ENCODE measurements around the gene DOC2A.

DOC2A gene

GRCh38 chr16:30004811-30005242 is 6.0 kb downstream of the DOC2A start:
- peaks cover 27 to 88% (median 68%) of the 10 kb centered on the region in 10 experiments for H3K4me1 ChIP-seq
- peak overlapping the region in 10 of 11 experiments; percentile 11 to 67 (median 46); a peak in 14 of 22 replicates for H3K9ac ChIP-seq
- peak overlapping the region; percentile 76 to 99 (median 90) for H3K4me2 ChIP-seq
- no peaks in the 10 kb centered on the region for H3K9me3 ChIP-seq (replicated peaks in 1 of 11)
- H3K27me3 ChIP-seq, result peaks cover 0 to 2% (median 0%) of the 10 kb centered on the region in 11 experiments; a peak in 5 of 22 replicates
- no peak for TF ChIP-seq Cebpa-rat (IDR thresholded peaks at IDR 0.05)
- H3K4me3 ChIP-seq, result peak overlapping the region in 5 of 10 experiments; percentile 6 to 46 (median 38); a peak in 6 of 20 replicates
- peaks cover 15 to 83% (median 50%) of the 10 kb centered on the region in 11 experiments; a peak in 19 of 22 replicates for H4K20me1 ChIP-seq
- peaks cover 0 to 25% (median 6%) of the 10 kb centered on the region in 11 experiments; a peak in 11 of 22 replicates for H3K36me3 ChIP-seq
- peak overlapping the region in 4 of 11 experiments; percentile 33 to 58 (median 42); a peak in 7 of 22 replicates for H3K27ac ChIP-seq

GRCh38 chr16:30004424-30004776 is 6.4 kb downstream of the DOC2A start:
- Histone ChIP-seq H3K9ac (peak overlapping the region in 10 of 11 experiments; percentile 11 to 67 (median 46); a peak in 13 of 22 replicates), H3K4me2 (peak overlapping the region; percentile 76 to 99 (median 90)), H3K36me3 (peaks cover 0 to 25% (median 6%) of the 10 kb centered on the region in 11 experiments; a peak in 11 of 22 replicates), H4K20me1 (peaks cover 16 to 84% (median 53%) of the 10 kb centered on the region in 11 experiments; a peak in 19 of 22 replicates), H3K27me3 (no peaks in the 10 kb centered on the region), H3K4me3 (peak overlapping the region in 5 of 10 experiments; percentile 6 to 46 (median 38); a peak in 7 of 20 replicates), H3K27ac (peak overlapping the region in 4 of 11 experiments; percentile 33 to 58 (median 42); a peak in 7 of 22 replicates), H3K9me3 (replicated peaks in 1 of 11) (no peaks in the 10 kb centered on the region), H3K4me1 (peaks cover 29 to 88% (median 68%) of the 10 kb centered on the region in 10 experiments)
- no peak for TF ChIP-seq Cebpa-rat (IDR thresholded peaks at IDR 0.05)

- Histone ChIP-seq H3K9ac (peak overlapping the region in 10 of 11 experiments; percentile 11 to 67 (median 46); a peak in 9 of 22 replicates), H3K4me2 (peak overlapping the region; percentile 76 to 99 (median 90)), H3K27ac (peak overlapping the region in 3 of 11 experiments; percentile 33 to 58 (median 40); a peak in 5 of 22 replicates), H4K20me1 (peaks cover 16 to 83% (median 53%) of the 10 kb centered on the region in 11 experiments; a peak in 19 of 22 replicates), H3K27me3 (no peaks in the 10 kb centered on the region), H3K4me1 (peaks cover 29 to 90% (median 72%) of the 10 kb centered on the region in 10 experiments), H3K4me3 (peak overlapping the region in 3 of 10 experiments; percentile 6 to 46 (median 38); a peak in 2 of 20 replicates), H3K9me3 (replicated peaks in 1 of 11) (no peaks in the 10 kb centered on the region), H3K36me3 (peaks cover 0 to 25% (median 6%) of the 10 kb centered on the region in 11 experiments; a peak in 11 of 22 replicates)
- no peak for TF ChIP-seq Cebpa-rat (IDR thresholded peaks at IDR 0.05)
These were observed 7.0 kb downstream of the DOC2A start for GRCh38 chr16:30003670-30004423.

- H4K20me1 ChIP-seq, result peaks cover 16 to 82% (median 53%) of the 10 kb centered on the region in 11 experiments; a peak in 19 of 22 replicates
- no peaks in the 10 kb centered on the region for H3K9me3 ChIP-seq (replicated peaks in 1 of 11)
- no peak overlapping the region for H3K27ac ChIP-seq
- no peak overlapping the region for H3K4me3 ChIP-seq
- peaks cover 32 to 92% (median 82%) of the 10 kb centered on the region in 10 experiments for H3K4me1 ChIP-seq
- peak overlapping the region in 4 of 11 experiments; percentile 4 to 50 (median 22); a peak in 1 of 22 replicates for H3K9ac ChIP-seq
- H3K4me2 ChIP-seq, result peak overlapping the region in 7 of 11 experiments; percentile 1 to 99 (median 90); a peak in 11 of 22 replicates
- TF ChIP-seq Cebpa-rat (IDR thresholded peaks at IDR 0.05), result no peak
- peaks cover 0 to 33% (median 11%) of the 10 kb centered on the region in 11 experiments; a peak in 16 of 22 replicates for H3K36me3 ChIP-seq
- no peaks in the 10 kb centered on the region for H3K27me3 ChIP-seq
These were observed 8.0 kb downstream of the DOC2A start for GRCh38 chr16:30002614-30003346.

- Histone ChIP-seq H3K4me1 (peaks cover 43 to 93% (median 89%) of the 10 kb centered on the region in 10 experiments), H3K4me3 (peak overlapping the region in 3 of 10 experiments; percentile 24 to 34 (median 27); a peak in 3 of 20 replicates), H3K27me3 (no peaks in the 10 kb centered on the region), H4K20me1 (peaks cover 14 to 67% (median 49%) of the 10 kb centered on the region in 11 experiments; a peak in 19 of 22 replicates), H3K27ac (peak overlapping the region in 1 of 11 experiments; percentile 14; a peak in 2 of 22 replicates), H3K36me3 (peaks cover 0 to 32% (median 11%) of the 10 kb centered on the region in 11 experiments; a peak in 16 of 22 replicates), H3K9ac (peak overlapping the region in 8 of 11 experiments; percentile 13 to 60 (median 34); a peak in 11 of 22 replicates), H3K4me2 (peak overlapping the region; percentile 14 to 94 (median 76); a peak in 21 of 22 replicates), H3K9me3 (replicated peaks in 1 of 11) (no peaks in the 10 kb centered on the region)
- TF ChIP-seq Cebpa-rat (IDR thresholded peaks at IDR 0.05), result no peak
These were observed 9.8 kb downstream of the DOC2A start for GRCh38 chr16:30000735-30001631.

- peaks cover 34 to 87% (median 82%) of the 10 kb centered on the region in 10 experiments for H3K4me1 ChIP-seq
- no peaks in the 10 kb centered on the region for H3K9me3 ChIP-seq (replicated peaks in 1 of 11)
- H3K27ac ChIP-seq, result 0 out of 22 replicates have a peak overlapping the region, but pooled peaks of 1 of the 11 experiments have one; percentile 10
- peak overlapping the region in 10 of 11 experiments; percentile 14 to 94 (median 80); a peak in 19 of 22 replicates for H3K4me2 ChIP-seq
- no peaks in the 10 kb centered on the region for H3K27me3 ChIP-seq
- peaks cover 0 to 28% (median 11%) of the 10 kb centered on the region in 11 experiments; a peak in 12 of 22 replicates for H3K36me3 ChIP-seq
- peaks cover 8 to 62% (median 44%) of the 10 kb centered on the region in 11 experiments; a peak in 19 of 22 replicates for H4K20me1 ChIP-seq
- peak overlapping the region in 6 of 11 experiments; percentile 9 to 60 (median 32); a peak in 5 of 22 replicates for H3K9ac ChIP-seq
- no peak for TF ChIP-seq Cebpa-rat (IDR thresholded peaks at IDR 0.05)
- no peak overlapping the region for H3K4me3 ChIP-seq
These were observed 11.2 kb downstream of the DOC2A start for GRCh38 chr16:29999605-30000004.

GRCh38 chr16:29996766-29997250 is 14.0 kb downstream of the DOC2A start:
- Histone ChIP-seq H3K4me1 (peaks cover 55 to 82% (median 75%) of the 10 kb centered on the region in 10 experiments), H3K27ac (peak overlapping the region in 9 of 11 experiments; percentile 92 to 99 (median 97); a peak in 18 of 22 replicates)

More at GRCh38 chr16:29996766-29997250, 14.0 kb downstream of the DOC2A start:
- Histone ChIP-seq H3K9ac (peak overlapping the region; percentile 80 to 99 (median 93)), H4K20me1 (peaks cover 0 to 54% (median 22%) of the 10 kb centered on the region in 11 experiments; a peak in 17 of 22 replicates), H3K9me3 (replicated peaks in 1 of 11) (no peaks in the 10 kb centered on the region), H3K27me3 (no peaks in the 10 kb centered on the region), H3K4me2 (peak overlapping the region; percentile 90 to 98 (median 94)), H3K36me3 (peaks cover 19 to 42% (median 28%) of the 10 kb centered on the region in 11 experiments), H3K4me3 (peak overlapping the region; percentile 72 to 95 (median 86))
- no peak for TF ChIP-seq Cebpa-rat (IDR thresholded peaks at IDR 0.05)

Data from BLaER1 treated with 17β-estradiol and CSF1 and Interleukin-3, amounts not matched to agents 10 nM and 100 nM (cell line).